ENCODE results near the gene SUPT20H. TPM values are rescaled to one million over a fixed set of nuclear protein-coding genes. Genes with fewer than 3 reads are reported as not detected.

SUPT20H gene
- total RNA-seq, 4 donors from 2014 or later: 28.4 to 67.6 (median 45.3) TPM

DNA sequence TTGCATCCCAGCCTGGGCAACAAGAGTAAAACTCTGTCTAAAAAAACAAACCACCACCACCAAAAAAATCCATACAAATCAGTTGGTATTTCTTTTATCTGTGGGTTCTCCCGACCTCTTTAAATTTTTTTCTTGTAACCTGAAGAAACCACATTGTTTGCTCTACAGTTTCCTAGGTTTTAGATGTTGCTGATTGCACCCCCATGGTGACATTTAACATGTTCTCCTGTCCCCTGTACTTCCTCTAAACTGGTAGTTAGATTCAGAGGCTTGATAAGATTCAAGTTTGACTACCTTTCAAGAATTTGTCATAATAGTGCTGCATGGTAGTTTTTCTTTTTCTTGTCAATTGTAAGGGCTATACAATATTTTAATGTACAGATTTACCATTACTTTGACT is 84.3 kb downstream of the SUPT20H start:
- in situ Hi-C loops (cut with MboI; ENCODE audit: low pct_ligation_motif_present in 1 of 4, low pct_unique_long_range_greater_than_20kb in 1 of 4, low sequenced_read_pairs in 3 of 4) (loop anchor here in 2 of 4 donors (10.0 to 25.0 kb wide), 2 partner anchors 110 to 113 kb away; no protein-coding TSS in a partner anchor), intact Hi-C loops (cut with DNase I; ENCODE audit: low total_unique reads) (no loop called here)
- DNase-seq: no peak
- H3K9me3 ChIP-seq: no peaks in the 10 kb centered on the region
- peaks cover 0 to 61% (median 12%) of the 10 kb centered on the region in 4 donors for H3K36me3 ChIP-seq
- no peak overlapping the region for H3K27ac ChIP-seq
- H3K4me3 ChIP-seq: no peak overlapping the region
- TF ChIP-seq POLR2AphosphoS5 (IDR thresholded peaks at IDR 0.05) (no peak), EP300 (IDR thresholded peaks at IDR 0.05; ENCODE audit: low read depth) (no peak), POLR2A (IDR thresholded peaks at IDR 0.05) (no peak)
- TF ChIP-seq, protein P1, sequence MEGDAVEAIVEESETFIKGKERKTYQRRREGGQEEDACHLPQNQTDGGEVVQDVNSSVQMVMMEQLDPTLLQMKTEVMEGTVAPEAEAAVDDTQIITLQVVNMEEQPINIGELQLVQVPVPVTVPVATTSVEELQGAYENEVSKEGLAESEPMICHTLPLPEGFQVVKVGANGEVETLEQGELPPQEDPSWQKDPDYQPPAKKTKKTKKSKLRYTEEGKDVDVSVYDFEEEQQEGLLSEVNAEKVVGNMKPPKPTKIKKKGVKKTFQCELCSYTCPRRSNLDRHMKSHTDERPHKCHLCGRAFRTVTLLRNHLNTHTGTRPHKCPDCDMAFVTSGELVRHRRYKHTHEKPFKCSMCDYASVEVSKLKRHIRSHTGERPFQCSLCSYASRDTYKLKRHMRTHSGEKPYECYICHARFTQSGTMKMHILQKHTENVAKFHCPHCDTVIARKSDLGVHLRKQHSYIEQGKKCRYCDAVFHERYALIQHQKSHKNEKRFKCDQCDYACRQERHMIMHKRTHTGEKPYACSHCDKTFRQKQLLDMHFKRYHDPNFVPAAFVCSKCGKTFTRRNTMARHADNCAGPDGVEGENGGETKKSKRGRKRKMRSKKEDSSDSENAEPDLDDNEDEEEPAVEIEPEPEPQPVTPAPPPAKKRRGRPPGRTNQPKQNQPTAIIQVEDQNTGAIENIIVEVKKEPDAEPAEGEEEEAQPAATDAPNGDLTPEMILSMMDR (IDR thresholded peaks at IDR 0.05): no peak
- H3K27me3 ChIP-seq: no peaks in the 10 kb centered on the region
- no peaks in the 10 kb centered on the region for H3K4me1 ChIP-seq
- WGBS, 2 donors (ENCODE audit: low coverage in 1 of 2): 86 to 95% methylated on average over 1 of the region's 1 CpG

DNA sequence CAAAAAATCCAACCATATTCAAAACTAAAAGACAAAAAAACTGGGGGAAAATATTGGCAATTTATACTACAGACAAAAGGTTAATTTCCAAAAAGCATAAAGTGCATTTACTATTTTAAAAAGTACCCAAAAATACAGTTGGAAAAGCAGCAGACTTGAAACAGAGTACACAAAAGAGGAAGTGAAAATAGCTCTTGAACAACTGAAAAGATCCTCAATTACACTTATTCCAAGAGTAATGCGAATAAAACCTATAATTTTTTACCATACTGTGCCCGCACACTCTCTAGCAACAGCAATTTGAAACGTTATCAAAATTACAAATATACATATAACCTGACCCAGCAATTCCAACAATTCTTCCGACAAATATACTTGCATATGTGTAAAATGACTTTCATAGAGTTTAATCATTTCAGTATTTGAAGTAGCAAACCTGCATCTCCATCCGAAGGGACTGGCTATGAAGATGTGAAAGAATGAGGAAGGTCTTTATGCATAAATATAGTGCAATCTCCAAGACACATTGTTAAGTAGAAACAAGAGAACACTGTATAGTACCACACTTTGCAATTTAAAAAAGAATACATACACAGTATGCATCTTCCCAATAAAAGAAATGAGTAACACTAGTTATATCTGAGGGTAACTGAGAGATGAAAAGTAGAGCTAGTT is 85.7 kb downstream of the SUPT20H start:
- in situ Hi-C loops (cut with MboI; ENCODE audit: low pct_ligation_motif_present in 1 of 4, low pct_unique_long_range_greater_than_20kb in 1 of 4, low sequenced_read_pairs in 3 of 4): loop anchor here in 1 of 4 donors (10.0 kb wide), 1 partner anchor 109 kb away; no protein-coding TSS in a partner anchor
- peaks cover 0 to 54% (median 17%) of the 10 kb centered on the region in 4 donors for H3K36me3 ChIP-seq

DNA sequence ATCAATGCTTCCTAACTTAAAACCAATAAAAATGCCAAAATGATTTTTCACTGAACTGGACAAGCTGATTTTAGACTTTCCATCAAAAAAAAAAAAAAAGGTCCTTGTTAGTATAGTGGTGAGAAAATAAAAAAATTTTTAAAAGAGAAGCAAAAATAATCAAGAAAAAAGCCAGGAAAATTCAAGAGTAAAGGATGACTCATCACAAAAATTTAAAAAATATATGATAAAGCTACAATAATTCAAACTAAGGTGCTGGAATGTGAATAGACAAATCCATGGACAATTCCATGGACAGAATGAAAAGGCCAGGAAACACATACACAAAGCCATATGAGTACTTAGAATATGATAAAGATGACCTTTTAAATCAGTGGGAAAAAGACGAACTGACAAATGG is 86.5 kb downstream of the SUPT20H start:
- no peak overlapping the region for H3K4me3 ChIP-seq
- H3K4me1 ChIP-seq: no peaks in the 10 kb centered on the region
- WGBS, 2 donors (ENCODE audit: low coverage in 1 of 2): 85 to 98% methylated on average over 1 of the region's 1 CpG
- DNase-seq: no peak
- no peak overlapping the region for H3K27ac ChIP-seq
- intact Hi-C loops (cut with DNase I; ENCODE audit: low total_unique reads) (no loop called here), in situ Hi-C loops (cut with MboI; ENCODE audit: low pct_ligation_motif_present in 1 of 4, low pct_unique_long_range_greater_than_20kb in 1 of 4, low sequenced_read_pairs in 3 of 4) (loop anchor here in 1 of 4 donors (10.0 kb wide), 1 partner anchor 108 kb away; no protein-coding TSS in a partner anchor)
- peaks cover 0 to 54% (median 17%) of the 10 kb centered on the region in 4 donors for H3K36me3 ChIP-seq
- H3K27me3 ChIP-seq: no peaks in the 10 kb centered on the region
- TF ChIP-seq, protein P1 (IDR thresholded peaks at IDR 0.05): no peak
- TF ChIP-seq POLR2AphosphoS5 (IDR thresholded peaks at IDR 0.05) (no peak), POLR2A (IDR thresholded peaks at IDR 0.05) (no peak), EP300 (IDR thresholded peaks at IDR 0.05; ENCODE audit: low read depth) (no peak)
- no peaks in the 10 kb centered on the region for H3K9me3 ChIP-seq

More for the DNA sequence above, 85.7 kb downstream of the SUPT20H start:
- Histone ChIP-seq H3K27ac (no peak overlapping the region), H3K4me3 (no peak overlapping the region), H3K27me3 (no peaks in the 10 kb centered on the region), H3K9me3 (no peaks in the 10 kb centered on the region), H3K4me1 (no peaks in the 10 kb centered on the region)
- TF ChIP-seq POLR2AphosphoS5 (IDR thresholded peaks at IDR 0.05): no peak
- TF ChIP-seq POLR2A (IDR thresholded peaks at IDR 0.05): no peak
- TF ChIP-seq, protein P1 (IDR thresholded peaks at IDR 0.05): no peak
- no peak for TF ChIP-seq EP300 (IDR thresholded peaks at IDR 0.05; ENCODE audit: low read depth)
- DNase-seq: no peak
- WGBS, 2 donors (ENCODE audit: low coverage in 1 of 2): 73 to 84% methylated on average over 5 of the region's 5 CpGs
- intact Hi-C loops (cut with DNase I; ENCODE audit: low total_unique reads): no loop called here

DNA sequence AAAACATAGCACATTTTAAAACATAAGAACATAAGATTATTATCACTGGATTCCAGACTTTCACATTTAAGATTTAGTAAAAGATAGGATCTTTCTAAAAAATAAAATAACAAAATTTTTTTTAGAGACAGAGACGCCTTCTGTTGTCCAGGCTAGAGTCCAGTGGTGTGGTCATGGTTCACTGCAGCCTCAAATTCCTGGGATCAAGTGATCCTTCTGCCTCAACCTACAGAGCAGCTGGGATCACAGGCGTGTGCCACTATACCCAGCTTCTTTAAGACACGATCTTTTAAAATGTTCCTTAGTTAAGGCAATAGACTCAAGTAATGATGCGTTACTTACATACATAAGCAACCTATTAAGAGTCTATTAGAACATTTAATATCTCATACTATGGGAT is 93.1 kb downstream of the SUPT20H start:
- 96 to 98% methylated on average over 4 of the region's 4 CpGs for WGBS, 2 donors (ENCODE audit: low coverage in 1 of 2)
- DNase-seq: no peak
- Histone ChIP-seq H3K9me3 (no peaks in the 10 kb centered on the region), H3K27me3 (no peaks in the 10 kb centered on the region), H3K4me3 (no peak overlapping the region), H3K27ac (no peak overlapping the region), H3K4me1 (no peaks in the 10 kb centered on the region), H3K36me3 (peaks cover 0 to 48% (median 19%) of the 10 kb centered on the region in 4 donors)
- intact Hi-C loops (cut with DNase I; ENCODE audit: low total_unique reads) (no loop called here), in situ Hi-C loops (cut with MboI; ENCODE audit: low pct_ligation_motif_present in 1 of 4, low pct_unique_long_range_greater_than_20kb in 1 of 4, low sequenced_read_pairs in 3 of 4) (loop anchor here in 1 of 4 donors (10.0 kb wide), 1 partner anchor 112 kb away; no protein-coding TSS in a partner anchor)
- TF ChIP-seq, protein P1 (IDR thresholded peaks at IDR 0.05): no peak
- TF ChIP-seq POLR2AphosphoS5 (IDR thresholded peaks at IDR 0.05) (no peak), POLR2A (IDR thresholded peaks at IDR 0.05) (no peak), EP300 (IDR thresholded peaks at IDR 0.05; ENCODE audit: low read depth) (no peak)
